ENCODE data around the gene ZSCAN10. TPM values are rescaled to one million over a fixed set of nuclear protein-coding genes. Genes with fewer than 3 reads are reported as not detected.

The ZSCAN10 gene
- polyA plus RNA-seq, 1 donor (not counting 4 experiments of a cell fraction or from before 2014, with no cell fraction given), result not detected

GRCh38 chr16:3068487-3068886, 30.6 kb downstream of the ZSCAN10 start:
- Histone ChIP-seq H3K27ac (ENCODE audit: control insufficient read depth, insufficient read depth, low read length) (no peak overlapping the region), H4K20me1 (ENCODE audit: control insufficient read depth, extremely low read depth, insufficient read depth, low read length) (no peaks in the 10 kb centered on the region)
- FAIRE-seq, result no peak

GRCh38 chr16:3066440-3066748, 32.7 kb downstream of the ZSCAN10 start:
- no peak overlapping the region for H3K4me2 ChIP-seq (ENCODE audit: control insufficient read depth, extremely low read depth, insufficient read depth, low read depth, low read length)
- H2AFZ ChIP-seq (ENCODE audit: control insufficient read depth, low read length), result no peak overlapping the region
- no peaks in the 10 kb centered on the region for H3K9me1 ChIP-seq (ENCODE audit: control insufficient read depth, extremely low read depth, insufficient read depth, low read length)
- H3K9ac ChIP-seq (ENCODE audit: control insufficient read depth, extremely low read depth, insufficient read depth, low read length), result no peak overlapping the region
- dilution Hi-C loops (cut with MboI; ENCODE audit: extremely low pct_ligation_motif_present, low sequenced_read_pairs), result no loop called here
- no peak for DNase-seq (ENCODE audit: low read depth, low spot score)
- H3K79me2 ChIP-seq (ENCODE audit: control insufficient read depth, insufficient read depth, low read length), result no peaks in the 10 kb centered on the region
- H4K20me1 ChIP-seq (ENCODE audit: control insufficient read depth, extremely low read depth, insufficient read depth, low read length), result no peaks in the 10 kb centered on the region
- no peak overlapping the region for H3K4me3 ChIP-seq (ENCODE audit: control insufficient read depth in 2 of 3, extremely low read depth in 1 of 3, insufficient read depth in 2 of 3, low read depth in 1 of 3, low read length in 3 of 3)
- no peak for TF ChIP-seq EZH2 (IDR thresholded peaks at IDR 0.05; ENCODE audit: low read length)
- TF ChIP-seq, protein P1, sequence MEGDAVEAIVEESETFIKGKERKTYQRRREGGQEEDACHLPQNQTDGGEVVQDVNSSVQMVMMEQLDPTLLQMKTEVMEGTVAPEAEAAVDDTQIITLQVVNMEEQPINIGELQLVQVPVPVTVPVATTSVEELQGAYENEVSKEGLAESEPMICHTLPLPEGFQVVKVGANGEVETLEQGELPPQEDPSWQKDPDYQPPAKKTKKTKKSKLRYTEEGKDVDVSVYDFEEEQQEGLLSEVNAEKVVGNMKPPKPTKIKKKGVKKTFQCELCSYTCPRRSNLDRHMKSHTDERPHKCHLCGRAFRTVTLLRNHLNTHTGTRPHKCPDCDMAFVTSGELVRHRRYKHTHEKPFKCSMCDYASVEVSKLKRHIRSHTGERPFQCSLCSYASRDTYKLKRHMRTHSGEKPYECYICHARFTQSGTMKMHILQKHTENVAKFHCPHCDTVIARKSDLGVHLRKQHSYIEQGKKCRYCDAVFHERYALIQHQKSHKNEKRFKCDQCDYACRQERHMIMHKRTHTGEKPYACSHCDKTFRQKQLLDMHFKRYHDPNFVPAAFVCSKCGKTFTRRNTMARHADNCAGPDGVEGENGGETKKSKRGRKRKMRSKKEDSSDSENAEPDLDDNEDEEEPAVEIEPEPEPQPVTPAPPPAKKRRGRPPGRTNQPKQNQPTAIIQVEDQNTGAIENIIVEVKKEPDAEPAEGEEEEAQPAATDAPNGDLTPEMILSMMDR (optimal IDR thresholded peaks at IDR 0.05 in 1 of 3, IDR thresholded peaks at IDR 0.05 in 1 of 3, conservative IDR thresholded peaks at IDR 0.05 in 1 of 3; ENCODE audit: extremely low read depth in 1 of 3, insufficient read depth in 2 of 3, low read length in 3 of 3), result no peak
- no peak for FAIRE-seq
- no peaks in the 10 kb centered on the region for H3K36me3 ChIP-seq (ENCODE audit: control insufficient read depth in 2 of 2, extremely low read depth in 1 of 2, insufficient read depth in 2 of 2, low read length in 2 of 2)
- no peak overlapping the region for H3K27ac ChIP-seq (ENCODE audit: control insufficient read depth, insufficient read depth, low read length)
- H3K4me1 ChIP-seq (ENCODE audit: control insufficient read depth, extremely low read depth, insufficient read depth, low read length), result peaks cover 5% of the 10 kb centered on the region
- no peaks in the 10 kb centered on the region for H3K9me3 ChIP-seq (ENCODE audit: control insufficient read depth, low read depth, low read length)
- no peaks in the 10 kb centered on the region for H3K27me3 ChIP-seq (ENCODE audit: control insufficient read depth, extremely low read depth, insufficient read depth, low read length)

More at GRCh38 chr16:3068487-3068886, 30.6 kb downstream of the ZSCAN10 start:
- no peak for TF ChIP-seq EZH2 (IDR thresholded peaks at IDR 0.05; ENCODE audit: low read length)
- TF ChIP-seq, protein P1 (optimal IDR thresholded peaks at IDR 0.05 in 1 of 3, IDR thresholded peaks at IDR 0.05 in 1 of 3, conservative IDR thresholded peaks at IDR 0.05 in 1 of 3; ENCODE audit: extremely low read depth in 1 of 3, insufficient read depth in 2 of 3, low read length in 3 of 3), result no peak
- no peak overlapping the region for H2AFZ ChIP-seq (ENCODE audit: control insufficient read depth, low read length)
- H3K4me1 ChIP-seq (ENCODE audit: control insufficient read depth, extremely low read depth, insufficient read depth, low read length), result peaks cover 5% of the 10 kb centered on the region
- H3K4me2 ChIP-seq (ENCODE audit: control insufficient read depth, extremely low read depth, insufficient read depth, low read depth, low read length), result no peak overlapping the region
- no peaks in the 10 kb centered on the region for H3K36me3 ChIP-seq (ENCODE audit: control insufficient read depth in 2 of 2, extremely low read depth in 1 of 2, insufficient read depth in 2 of 2, low read length in 2 of 2)
- no peaks in the 10 kb centered on the region for H3K79me2 ChIP-seq (ENCODE audit: control insufficient read depth, insufficient read depth, low read length)
- no peaks in the 10 kb centered on the region for H3K27me3 ChIP-seq (ENCODE audit: control insufficient read depth, extremely low read depth, insufficient read depth, low read length)
- no peak for DNase-seq (ENCODE audit: low read depth, low spot score)
- no peaks in the 10 kb centered on the region for H3K9me1 ChIP-seq (ENCODE audit: control insufficient read depth, extremely low read depth, insufficient read depth, low read length)
- no peak overlapping the region for H3K9ac ChIP-seq (ENCODE audit: control insufficient read depth, extremely low read depth, insufficient read depth, low read length)
- H3K4me3 ChIP-seq (ENCODE audit: control insufficient read depth in 2 of 3, extremely low read depth in 1 of 3, insufficient read depth in 2 of 3, low read depth in 1 of 3, low read length in 3 of 3), result no peak overlapping the region
- dilution Hi-C loops (cut with MboI; ENCODE audit: extremely low pct_ligation_motif_present, low sequenced_read_pairs), result no loop called here
- no peaks in the 10 kb centered on the region for H3K9me3 ChIP-seq (ENCODE audit: control insufficient read depth, low read depth, low read length)

All from keratinocyte (primary cell).